Amniotic stem cell (primary cell): ENCODE data around the gene EPS8L3.
"Not testable (repeated sequence)": the region's sequence is repeated elsewhere in the genome, so short reads cannot be mapped to it uniquely, and the experiment has no call there.

ENCODE experiments used
- DNase-seq: peaks from one replicate; lab custom pipeline; 2025; lab: John Stamatoyannopoulos, UW

EPS8L3 gene

DNA sequence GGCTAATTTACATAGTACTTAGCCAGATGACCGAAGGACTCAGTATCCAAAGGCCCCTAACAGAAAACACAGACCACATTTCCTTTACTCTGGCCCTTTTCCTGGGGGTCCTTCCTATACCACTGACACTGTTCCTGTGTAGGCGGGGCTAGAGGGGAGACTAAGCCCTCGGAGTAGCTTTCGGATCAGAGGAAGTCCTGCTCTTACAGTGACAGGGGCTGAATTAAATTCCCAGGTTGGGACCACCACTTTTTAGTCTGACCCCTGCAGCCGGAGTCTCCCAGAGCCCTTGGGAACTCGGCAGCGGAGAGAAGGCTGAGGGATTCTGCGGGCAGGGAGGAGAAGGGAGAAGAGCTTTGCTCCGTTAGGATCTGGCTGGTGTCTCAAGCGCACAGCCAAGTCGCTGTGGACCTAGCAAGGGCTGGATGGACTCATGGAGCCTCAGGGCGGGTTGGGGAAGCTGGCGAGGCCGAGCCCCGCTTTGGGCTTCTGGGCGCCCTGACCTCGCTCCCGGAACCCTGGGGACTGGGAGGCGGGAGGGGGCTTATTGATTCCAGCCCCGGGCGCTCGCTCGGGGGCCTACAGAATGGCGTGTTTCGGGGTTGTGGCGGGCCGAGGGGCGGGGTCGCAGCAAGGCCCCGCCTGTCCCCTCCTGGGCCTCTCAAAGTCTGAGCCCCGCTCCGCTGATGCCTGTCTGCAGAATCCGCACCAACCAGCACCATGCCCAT lies 52.0 kb downstream of the EPS8L3 start, which contains the start of gene GSTM5:
GSTM5 (plus strand) TSS at position 659 of the 728 bp plus-strand sequence; CDS start at position 721, 62 bp downstream.
- DNase-seq: not testable (repeated sequence)

GRCh38 chr1:109709822-109710221 lies 53.9 kb downstream of the EPS8L3 start:
- DNase-seq: not testable (repeated sequence)

- DNase-seq: not testable (repeated sequence)
These were observed 54.8 kb downstream of the EPS8L3 start for GRCh38 chr1:109708949-109709348.

DNA sequence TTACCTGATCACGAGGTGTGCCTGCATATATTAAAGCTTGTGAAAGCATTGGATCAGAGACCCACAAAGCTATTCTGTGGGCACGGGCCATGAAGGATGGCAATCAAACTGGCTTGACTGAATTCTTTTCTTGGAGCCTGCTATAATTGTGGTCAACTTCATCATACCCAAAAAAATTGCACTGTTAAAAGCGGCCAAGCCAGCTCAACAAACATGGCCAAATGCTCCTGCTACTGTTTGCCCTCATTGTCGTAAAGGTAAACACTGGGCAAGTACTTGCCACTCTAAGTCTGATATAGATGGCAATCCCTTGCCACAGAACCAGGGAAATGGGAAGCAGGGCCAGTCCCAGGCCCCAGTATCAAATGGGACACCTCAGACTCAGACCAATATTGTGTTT lies 58.3 kb downstream of the EPS8L3 start:
- DNase-seq: no peak

DNA sequence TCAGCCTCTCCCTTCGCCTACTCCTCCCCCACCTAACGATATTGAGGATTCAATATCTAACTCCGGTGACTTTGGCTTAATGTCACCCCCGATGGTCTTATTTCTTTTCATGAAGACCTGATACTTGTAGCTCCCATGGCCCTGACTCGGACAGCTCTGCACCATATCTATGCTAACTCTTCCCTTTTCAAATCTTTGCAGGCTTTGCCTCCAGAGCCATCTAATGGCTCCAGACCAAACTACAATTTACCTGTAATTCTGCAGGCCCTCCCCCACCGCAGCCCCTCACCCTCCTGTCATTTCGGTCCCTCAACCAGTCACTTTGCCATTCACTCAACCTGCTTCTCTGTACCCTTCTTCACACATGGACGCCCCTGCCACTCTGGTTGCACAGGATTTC lies 59.5 kb downstream of the EPS8L3 start:
- DNase-seq: no peak

DNA sequence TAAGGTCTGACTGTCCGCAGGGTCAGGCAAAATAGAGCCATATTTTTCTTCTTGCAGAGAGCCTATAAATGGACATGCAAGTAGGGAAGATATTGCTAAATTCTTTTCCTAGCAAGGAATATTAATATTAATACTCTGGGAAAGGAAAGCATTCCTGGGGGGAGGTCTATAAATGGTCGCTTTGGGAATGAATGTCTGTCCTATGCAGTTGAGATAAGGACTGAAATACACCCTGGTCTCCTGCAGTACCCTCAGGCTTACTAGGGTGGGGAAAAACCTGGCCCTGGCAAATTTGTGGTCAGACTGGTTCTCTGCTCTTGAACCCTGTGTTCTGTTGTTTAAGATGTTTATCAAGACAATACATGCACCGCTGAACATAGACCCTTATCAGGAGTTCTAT lies 60.8 kb downstream of the EPS8L3 start:
- DNase-seq: not testable (repeated sequence)
